ENCODE data around the gene TGFB1I1.
"Not testable (repeated sequence)": the region's sequence is repeated elsewhere in the genome, so short reads cannot be mapped to it uniquely, and the experiment has no call there.

Gene TGFB1I1

DNA sequence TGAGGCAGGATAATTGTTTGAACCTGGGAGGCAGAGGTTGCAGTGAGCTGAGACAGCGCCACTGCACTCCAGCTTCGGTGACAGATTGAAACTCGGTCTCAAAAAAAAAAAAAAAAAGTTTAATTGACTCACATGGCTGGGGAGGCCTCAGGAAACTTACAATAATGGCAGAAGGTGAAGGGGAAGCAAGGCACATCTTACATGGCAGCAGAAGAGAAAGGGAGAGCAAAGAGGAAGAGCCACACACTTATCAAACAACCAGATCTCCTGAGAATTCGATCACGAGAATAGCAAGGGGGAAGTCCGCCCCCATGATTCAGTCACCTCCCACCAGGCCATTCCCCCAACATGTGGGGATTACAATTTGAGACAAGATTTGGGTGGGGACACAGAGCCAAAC, 26.0 kb upstream of the TGFB1I1 start:
- WGBS = 90% methylated on average over 5 of the region's 6 CpGs
- H3K4me2 ChIP-seq (ENCODE audit: low read length, poor library complexity, severe bottlenecking); H2BK120ac ChIP-seq (ENCODE audit: low read depth, low read length); H4K91ac ChIP-seq (ENCODE audit: low read length); H2AFZ ChIP-seq (ENCODE audit: low read depth, low read length); H3K23ac ChIP-seq (ENCODE audit: low read length in 2 of 2); H3K9ac ChIP-seq (ENCODE audit: low read length); H4K8ac ChIP-seq (ENCODE audit: low read length); H3K9me3 ChIP-seq (ENCODE audit: control insufficient read depth, low read length); H3K4me1 ChIP-seq (ENCODE audit: control insufficient read depth, insufficient read depth, low read depth, low read length); H2BK5ac ChIP-seq (ENCODE audit: low read depth, low read length, poor library complexity, severe bottlenecking); H3K18ac ChIP-seq (ENCODE audit: low read depth in 1 of 2, low read length in 2 of 2); H3K36me3 ChIP-seq (ENCODE audit: control insufficient read depth in 1 of 2, insufficient read depth in 2 of 2, low read depth in 1 of 2, low read length in 2 of 2); H3K27me3 ChIP-seq (ENCODE audit: control insufficient read depth in 1 of 2, insufficient read depth in 1 of 2, low read length in 2 of 2); H3K14ac ChIP-seq (ENCODE audit: low read length in 2 of 2); DNase-seq; H3K4ac ChIP-seq (ENCODE audit: low read depth in 1 of 2, low read length in 2 of 2); H2AK5ac ChIP-seq (ENCODE audit: low read length, severe bottlenecking); H2BK15ac ChIP-seq (ENCODE audit: low read depth, poor library complexity, severe bottlenecking); H3K79me1 ChIP-seq (replicated peaks; ENCODE audit: low read length, poor library complexity, severe bottlenecking); H3K27ac ChIP-seq (ENCODE audit: low read length, poor library complexity, severe bottlenecking); H2BK12ac ChIP-seq (ENCODE audit: low read length in 2 of 2); H3K4me3 ChIP-seq (ENCODE audit: insufficient read depth in 1 of 2, low read depth in 1 of 2, low read length in 2 of 2): not testable (repeated sequence)

DNA sequence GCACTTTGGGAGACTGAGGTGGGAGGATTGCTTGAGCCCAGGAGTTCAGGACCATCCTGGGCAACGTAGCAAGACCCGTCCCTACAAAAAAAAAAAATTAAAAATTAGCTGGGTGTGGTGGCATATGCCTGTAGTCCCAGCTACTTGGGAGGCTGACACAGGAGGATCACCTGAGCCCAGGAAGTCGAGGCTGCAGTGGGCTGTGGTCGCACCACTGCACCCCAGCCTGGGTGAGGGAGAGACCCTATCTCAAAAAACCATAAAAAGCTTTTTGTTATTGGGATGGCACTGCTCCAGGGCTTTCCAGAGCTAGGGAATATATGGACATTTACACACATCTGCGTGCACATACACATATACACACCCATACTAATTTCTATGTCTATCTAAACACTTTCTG, 20.8 kb upstream of the TGFB1I1 start:
- no peak overlapping the region for H2BK120ac ChIP-seq (ENCODE audit: low read depth, low read length)
- peak overlapping the region; percentile 53 for H2AK5ac ChIP-seq (ENCODE audit: low read length, severe bottlenecking)
- H3K23ac ChIP-seq (ENCODE audit: low read length in 2 of 2) = no peak overlapping the region
- no peak overlapping the region for H3K27ac ChIP-seq (ENCODE audit: low read length, poor library complexity, severe bottlenecking)
- H3K4ac ChIP-seq (ENCODE audit: low read depth in 1 of 2, low read length in 2 of 2) = no peak overlapping the region
- H3K4me3 ChIP-seq (ENCODE audit: insufficient read depth in 1 of 2, low read depth in 1 of 2, low read length in 2 of 2) = no peak overlapping the region
- 95% methylated on average over 5 of the region's 5 CpGs for WGBS
- H3K79me1 ChIP-seq (replicated peaks; ENCODE audit: low read length, poor library complexity, severe bottlenecking) = peaks cover 9% of the 10 kb centered on the region
- H3K4me2 ChIP-seq (ENCODE audit: low read length, poor library complexity, severe bottlenecking) = no peak overlapping the region
- no peak overlapping the region for H4K91ac ChIP-seq (ENCODE audit: low read length)
- no peak overlapping the region for H2BK5ac ChIP-seq (ENCODE audit: low read depth, low read length, poor library complexity, severe bottlenecking)
- no peaks in the 10 kb centered on the region for H3K9me3 ChIP-seq (ENCODE audit: control insufficient read depth, low read length)
- DNase-seq = no peak
- no peak overlapping the region for H3K18ac ChIP-seq (ENCODE audit: low read depth in 1 of 2, low read length in 2 of 2)
- peak overlapping the region; percentile 78 for H3K9ac ChIP-seq (ENCODE audit: low read length)
- H4K8ac ChIP-seq (ENCODE audit: low read length) = no peak overlapping the region
- peaks cover 5 to 10% of the 10 kb centered on the region in 2 experiments for H3K36me3 ChIP-seq (ENCODE audit: control insufficient read depth in 1 of 2, insufficient read depth in 2 of 2, low read depth in 1 of 2, low read length in 2 of 2)
- no peak overlapping the region for H2BK15ac ChIP-seq (ENCODE audit: low read depth, poor library complexity, severe bottlenecking)
- H3K4me1 ChIP-seq (ENCODE audit: control insufficient read depth, insufficient read depth, low read depth, low read length) = peaks cover 25% of the 10 kb centered on the region
- H3K27me3 ChIP-seq (ENCODE audit: control insufficient read depth in 1 of 2, insufficient read depth in 1 of 2, low read length in 2 of 2) = no peaks in the 10 kb centered on the region
- H3K14ac ChIP-seq (ENCODE audit: low read length in 2 of 2) = no peak overlapping the region
- no peak overlapping the region for H2BK12ac ChIP-seq (ENCODE audit: low read length in 2 of 2)
- no peak overlapping the region for H2AFZ ChIP-seq (ENCODE audit: low read depth, low read length)

- Histone ChIP-seq H2BK120ac (ENCODE audit: low read depth, low read length) (peak overlapping the region; percentile 54), H2BK15ac (ENCODE audit: low read depth, poor library complexity, severe bottlenecking) (peak overlapping the region; percentile 60), H3K4me1 (ENCODE audit: control insufficient read depth, insufficient read depth, low read depth, low read length) (peaks cover 29% of the 10 kb centered on the region), H3K27ac (ENCODE audit: low read length, poor library complexity, severe bottlenecking) (no peak overlapping the region), H3K36me3 (ENCODE audit: control insufficient read depth in 1 of 2, insufficient read depth in 2 of 2, low read depth in 1 of 2, low read length in 2 of 2) (peaks cover 10 to 13% of the 10 kb centered on the region in 2 experiments), H3K79me1 (replicated peaks; ENCODE audit: low read length, poor library complexity, severe bottlenecking) (peaks cover 14% of the 10 kb centered on the region), H3K23ac (ENCODE audit: low read length in 2 of 2) (no peak overlapping the region), H2BK12ac (ENCODE audit: low read length in 2 of 2) (no peak overlapping the region), H3K4ac (ENCODE audit: low read depth in 1 of 2, low read length in 2 of 2) (no peak overlapping the region), H3K4me3 (ENCODE audit: insufficient read depth in 1 of 2, low read depth in 1 of 2, low read length in 2 of 2) (no peak overlapping the region), H2AFZ (ENCODE audit: low read depth, low read length) (no peak overlapping the region), H2AK5ac (ENCODE audit: low read length, severe bottlenecking) (peak overlapping the region; percentile 53), H3K9ac (ENCODE audit: low read length) (peak overlapping the region; percentile 78), H3K27me3 (ENCODE audit: control insufficient read depth in 1 of 2, insufficient read depth in 1 of 2, low read length in 2 of 2) (no peaks in the 10 kb centered on the region), H3K14ac (ENCODE audit: low read length in 2 of 2) (no peak overlapping the region), H3K4me2 (ENCODE audit: low read length, poor library complexity, severe bottlenecking) (no peak overlapping the region), H4K8ac (ENCODE audit: low read length) (peak overlapping the region; percentile 27), H3K18ac (ENCODE audit: low read depth in 1 of 2, low read length in 2 of 2) (peak overlapping the region in 1 of 2 experiments; percentile 11), H4K91ac (ENCODE audit: low read length) (no peak overlapping the region), H2BK5ac (ENCODE audit: low read depth, low read length, poor library complexity, severe bottlenecking) (no peak overlapping the region), H3K9me3 (ENCODE audit: control insufficient read depth, low read length) (no peaks in the 10 kb centered on the region)
- DNase-seq = peak; percentile 84
- WGBS = 47% methylated on average over 7 of the region's 11 CpGs
Observed at GRCh38 chr16:31451681-31452351, 20.1 kb upstream of the TGFB1I1 start.

GRCh38 chr16:31452631-31453106, 19.3 kb upstream of the TGFB1I1 start:
- H3K18ac ChIP-seq (ENCODE audit: low read depth in 1 of 2, low read length in 2 of 2) = no peak overlapping the region
- H2AK5ac ChIP-seq (ENCODE audit: low read length, severe bottlenecking) = peak overlapping the region; percentile 90
- no peak overlapping the region for H2AFZ ChIP-seq (ENCODE audit: low read depth, low read length)
- H2BK12ac ChIP-seq (ENCODE audit: low read length in 2 of 2) = peak overlapping the region in 1 of 2 experiments; percentile 33
- peak; percentile 87 for DNase-seq
- 67% methylated on average over 2 of the region's 3 CpGs for WGBS
- peak overlapping the region; percentile 63 for H3K27ac ChIP-seq (ENCODE audit: low read length, poor library complexity, severe bottlenecking)
- no peak overlapping the region for H2BK120ac ChIP-seq (ENCODE audit: low read depth, low read length)
- peaks cover 10 to 20% of the 10 kb centered on the region in 2 experiments for H3K36me3 ChIP-seq (ENCODE audit: control insufficient read depth in 1 of 2, insufficient read depth in 2 of 2, low read depth in 1 of 2, low read length in 2 of 2)
- H3K4me1 ChIP-seq (ENCODE audit: control insufficient read depth, insufficient read depth, low read depth, low read length) = peaks cover 37% of the 10 kb centered on the region
- H3K4me3 ChIP-seq (ENCODE audit: insufficient read depth in 1 of 2, low read depth in 1 of 2, low read length in 2 of 2) = peak overlapping the region in 1 of 2 experiments; percentile 28
- no peaks in the 10 kb centered on the region for H3K27me3 ChIP-seq (ENCODE audit: control insufficient read depth in 1 of 2, insufficient read depth in 1 of 2, low read length in 2 of 2)
- no peak overlapping the region for H3K23ac ChIP-seq (ENCODE audit: low read length in 2 of 2)
- H3K14ac ChIP-seq (ENCODE audit: low read length in 2 of 2) = no peak overlapping the region
- H3K9me3 ChIP-seq (ENCODE audit: control insufficient read depth, low read length) = no peaks in the 10 kb centered on the region
- H2BK5ac ChIP-seq (ENCODE audit: low read depth, low read length, poor library complexity, severe bottlenecking) = no peak overlapping the region
- no peak overlapping the region for H3K4me2 ChIP-seq (ENCODE audit: low read length, poor library complexity, severe bottlenecking)
- peak overlapping the region; percentile 24 for H4K8ac ChIP-seq (ENCODE audit: low read length)
- peak overlapping the region in 1 of 2 experiments; percentile 84 for H3K4ac ChIP-seq (ENCODE audit: low read depth in 1 of 2, low read length in 2 of 2)
- H3K9ac ChIP-seq (ENCODE audit: low read length) = peak overlapping the region; percentile 78
- peaks cover 17% of the 10 kb centered on the region for H3K79me1 ChIP-seq (replicated peaks; ENCODE audit: low read length, poor library complexity, severe bottlenecking)
- peak overlapping the region; percentile 2 for H4K91ac ChIP-seq (ENCODE audit: low read length)
- H2BK15ac ChIP-seq (ENCODE audit: low read depth, poor library complexity, severe bottlenecking) = no peak overlapping the region
